Mesothelial cell of epicardium (in vitro differentiated cells): ENCODE data around the gene OR6K6. TPM values are rescaled to one million over a fixed set of nuclear protein-coding genes. Genes with fewer than 3 reads are reported as not detected.

Source experiments
- DNase-seq, 2 experiments: peaks; one replicate each; pipeline ENCODE4 v3.0.0; 2021; ENCODE audit warnings: low spot score in 2 of 2; ENCODE audit not compliant: unreplicated experiment in 2 of 2
- H3K27ac Mint-ChIP-seq: 2 replicates; pipeline ENCODE4 v1.8.0; 2021; ENCODE audit warnings: mixed read lengths
- H3K27me3 Mint-ChIP-seq: 2 replicates; pipeline ENCODE4 v1.8.0; 2021; ENCODE audit warnings: low read depth, mixed read lengths
- H3K36me3 Mint-ChIP-seq: 2 replicates; pipeline ENCODE4 v1.8.0; 2021; ENCODE audit warnings: mixed read lengths
- H3K4me1 Mint-ChIP-seq: 2 replicates; pipeline ENCODE4 v1.8.0; 2021; ENCODE audit warnings: mixed read lengths
- H3K4me3 Mint-ChIP-seq: 2 replicates; pipeline ENCODE4 v1.8.0; 2021; ENCODE audit warnings: mild to moderate bottlenecking, moderate library complexity, mixed read lengths
- H3K9me3 Mint-ChIP-seq: 2 replicates; pipeline ENCODE4 v1.8.0; 2021; ENCODE audit warnings: mixed read lengths
- total RNA-seq: library from RNA; stranded (reverse); gene quantifications from 3 replicates; pipeline ENCODE4 v1.2.1, GENCODE V29; 2021
- TF ChIP-seq, protein P1 (sequence below): fragments of 200-600 bp; sonication (generic); IDR thresholded peaks from one replicate; pipeline ENCODE4 v1.5.0; 2021; ENCODE audit warnings: antibody characterized with exemption; ENCODE audit not compliant: unreplicated experiment

Gene OR6K6
- total RNA-seq, 1 donor from 2014 or later: not detected

DNA sequence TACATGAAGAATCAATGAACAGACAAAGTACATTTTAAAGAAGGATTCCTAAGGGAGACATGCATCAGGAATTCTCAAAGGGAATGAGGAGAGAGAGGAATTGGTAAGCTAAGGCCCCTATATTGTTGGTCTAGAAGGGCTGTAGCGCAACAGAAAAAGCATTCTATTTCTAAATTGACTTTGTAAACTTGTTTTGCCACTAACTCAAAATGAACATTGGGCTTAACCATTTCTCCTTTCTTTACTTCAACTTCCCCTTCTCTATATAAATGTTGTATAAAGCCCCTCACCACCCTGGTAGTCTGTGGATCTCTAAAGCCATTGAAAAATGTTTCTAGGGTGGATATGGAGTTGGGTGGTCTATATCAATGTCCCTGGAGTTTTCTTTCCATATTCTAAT, 46.9 kb downstream of the OR6K6 start:
- Mint-ChIP-seq H3K36me3 (no peaks in the 10 kb centered on the region), H3K9me3 (no peaks in the 10 kb centered on the region), H3K4me1 (peaks cover 4% of the 10 kb centered on the region), H3K27me3 (peaks cover 16% of the 10 kb centered on the region), H3K4me3 (no peak overlapping the region), H3K27ac (no peak overlapping the region)
- DNase-seq: no peak
- TF ChIP-seq, protein P1, sequence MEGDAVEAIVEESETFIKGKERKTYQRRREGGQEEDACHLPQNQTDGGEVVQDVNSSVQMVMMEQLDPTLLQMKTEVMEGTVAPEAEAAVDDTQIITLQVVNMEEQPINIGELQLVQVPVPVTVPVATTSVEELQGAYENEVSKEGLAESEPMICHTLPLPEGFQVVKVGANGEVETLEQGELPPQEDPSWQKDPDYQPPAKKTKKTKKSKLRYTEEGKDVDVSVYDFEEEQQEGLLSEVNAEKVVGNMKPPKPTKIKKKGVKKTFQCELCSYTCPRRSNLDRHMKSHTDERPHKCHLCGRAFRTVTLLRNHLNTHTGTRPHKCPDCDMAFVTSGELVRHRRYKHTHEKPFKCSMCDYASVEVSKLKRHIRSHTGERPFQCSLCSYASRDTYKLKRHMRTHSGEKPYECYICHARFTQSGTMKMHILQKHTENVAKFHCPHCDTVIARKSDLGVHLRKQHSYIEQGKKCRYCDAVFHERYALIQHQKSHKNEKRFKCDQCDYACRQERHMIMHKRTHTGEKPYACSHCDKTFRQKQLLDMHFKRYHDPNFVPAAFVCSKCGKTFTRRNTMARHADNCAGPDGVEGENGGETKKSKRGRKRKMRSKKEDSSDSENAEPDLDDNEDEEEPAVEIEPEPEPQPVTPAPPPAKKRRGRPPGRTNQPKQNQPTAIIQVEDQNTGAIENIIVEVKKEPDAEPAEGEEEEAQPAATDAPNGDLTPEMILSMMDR: no peak

DNA sequence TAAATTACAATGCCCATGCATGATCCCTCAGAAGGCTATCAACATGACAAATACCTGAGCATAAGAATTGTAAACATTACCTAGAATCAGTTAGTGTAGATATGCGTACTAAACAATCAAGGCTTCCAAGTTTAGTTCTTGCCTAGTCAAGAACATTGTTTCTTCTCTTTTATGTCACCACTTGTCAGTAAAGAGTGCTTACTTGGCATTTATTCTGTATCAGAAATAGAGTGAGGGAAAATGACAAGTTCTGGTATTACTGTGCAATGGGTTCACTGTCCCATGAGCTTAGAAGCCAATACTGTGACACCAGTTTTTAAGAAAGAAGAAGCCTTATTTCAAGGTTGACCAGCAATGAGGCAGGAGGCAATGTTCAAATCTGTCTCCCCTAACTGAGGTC, 49.2 kb downstream of the OR6K6 start:
- Mint-ChIP-seq H3K4me3 (no peak overlapping the region), H3K36me3 (no peaks in the 10 kb centered on the region), H3K27ac (no peak overlapping the region), H3K27me3 (peaks cover 13% of the 10 kb centered on the region), H3K9me3 (no peaks in the 10 kb centered on the region), H3K4me1 (peaks cover 16% of the 10 kb centered on the region)
- no peak for DNase-seq
- TF ChIP-seq, protein P1: no peak

Other genes starting within 250 kb of the OR6K6 start
- not detected in 3 replicates for gene OR6Y1, start 200.3 kb upstream of the OR6K6 start, total RNA-seq
- not detected in 3 replicates for gene OR6P1, start 184.1 kb upstream of the OR6K6 start, total RNA-seq
- gene OR10X1, start 174.8 kb upstream of the OR6K6 start, total RNA-seq: not detected in 3 replicates
- gene OR10Z1, start 149.5 kb upstream of the OR6K6 start, total RNA-seq: not detected in 3 replicates
- 0.88 to 1.4 TPM (median 1.1 TPM) in 3 replicates for gene SPTA1, start 68.0 kb upstream of the OR6K6 start, total RNA-seq
- gene OR6K2, start 54.1 kb upstream of the OR6K6 start, total RNA-seq: not detected in 3 replicates
- not detected in 3 replicates for gene OR6K3, start 34.0 kb upstream of the OR6K6 start, total RNA-seq
- not detected in 3 replicates for gene OR6N1, start 17.5 kb downstream of the OR6K6 start, total RNA-seq
- not detected in 3 replicates for gene OR6N2, start 26.5 kb downstream of the OR6K6 start, total RNA-seq
- not detected in 3 replicates for gene MNDA, start 76.6 kb downstream of the OR6K6 start, total RNA-seq
- 0.13 TPM in 1 of 3 replicates, not detected in the others for gene PYHIN1, start 176.8 kb downstream of the OR6K6 start, total RNA-seq